ENCODE measurements around the gene CYB5R2. TPM values are rescaled to one million over a fixed set of nuclear protein-coding genes. Genes with fewer than 3 reads are reported as not detected.
"Not testable (repeated sequence)": the region's sequence is repeated elsewhere in the genome, so short reads cannot be mapped to it uniquely, and the experiment has no call there.

CYB5R2 gene
- total RNA-seq, 1 donor from 2014 or later = 25.9 TPM

DNA sequence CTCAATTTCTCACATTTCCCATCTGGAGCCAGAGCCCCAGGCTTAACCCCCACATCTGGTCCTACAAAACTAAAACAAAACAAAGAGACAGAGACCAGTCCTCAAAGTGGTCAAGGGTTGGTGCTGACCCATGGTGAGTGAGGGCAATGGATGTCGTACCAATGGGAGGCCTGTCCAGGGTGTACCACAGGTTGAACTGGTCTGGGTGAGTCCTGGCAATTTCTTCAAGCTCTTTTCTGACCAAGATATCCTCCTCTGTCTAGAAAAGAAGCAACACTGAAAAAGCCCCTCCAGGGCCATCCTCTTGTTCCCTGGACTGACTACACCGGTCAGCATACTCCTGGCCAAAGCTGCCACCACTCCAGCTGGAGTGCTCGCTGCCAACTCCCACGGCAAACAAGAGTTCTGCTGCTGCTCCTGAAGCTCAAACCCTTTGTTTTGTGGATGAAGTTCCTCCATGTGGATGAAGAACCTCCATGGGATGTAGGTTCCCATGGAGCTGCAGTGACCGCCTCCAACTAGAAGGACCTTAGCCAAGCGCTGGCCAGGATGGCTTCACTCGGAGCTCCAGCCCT lies 6.9 kb downstream of the CYB5R2 start:
- Mint-ChIP-seq H3K27ac (no peak overlapping the region), H3K9me3 (no peaks in the 10 kb centered on the region), H3K4me1 (peaks cover 11% of the 10 kb centered on the region), H3K27me3 (no peaks in the 10 kb centered on the region), H3K36me3 (ENCODE audit: low read depth) (peaks cover 39% of the 10 kb centered on the region), H3K4me3 (no peak overlapping the region)
- TF ChIP-seq, protein P1, sequence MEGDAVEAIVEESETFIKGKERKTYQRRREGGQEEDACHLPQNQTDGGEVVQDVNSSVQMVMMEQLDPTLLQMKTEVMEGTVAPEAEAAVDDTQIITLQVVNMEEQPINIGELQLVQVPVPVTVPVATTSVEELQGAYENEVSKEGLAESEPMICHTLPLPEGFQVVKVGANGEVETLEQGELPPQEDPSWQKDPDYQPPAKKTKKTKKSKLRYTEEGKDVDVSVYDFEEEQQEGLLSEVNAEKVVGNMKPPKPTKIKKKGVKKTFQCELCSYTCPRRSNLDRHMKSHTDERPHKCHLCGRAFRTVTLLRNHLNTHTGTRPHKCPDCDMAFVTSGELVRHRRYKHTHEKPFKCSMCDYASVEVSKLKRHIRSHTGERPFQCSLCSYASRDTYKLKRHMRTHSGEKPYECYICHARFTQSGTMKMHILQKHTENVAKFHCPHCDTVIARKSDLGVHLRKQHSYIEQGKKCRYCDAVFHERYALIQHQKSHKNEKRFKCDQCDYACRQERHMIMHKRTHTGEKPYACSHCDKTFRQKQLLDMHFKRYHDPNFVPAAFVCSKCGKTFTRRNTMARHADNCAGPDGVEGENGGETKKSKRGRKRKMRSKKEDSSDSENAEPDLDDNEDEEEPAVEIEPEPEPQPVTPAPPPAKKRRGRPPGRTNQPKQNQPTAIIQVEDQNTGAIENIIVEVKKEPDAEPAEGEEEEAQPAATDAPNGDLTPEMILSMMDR (IDR thresholded peaks at IDR 0.05) = no peak
- ChIA-PET POLR2A (interaction anchor here (1.0 to 1.7 kb wide), 3 partner anchors 151 to 313 kb away, joined by 3 to 7 read pairs (median 4); no protein-coding TSS in a partner anchor), CTCF (interaction anchor here (0.6 to 3.8 kb wide), 14 partner anchors 21 to 854 kb away, joined by 3 to 29 read pairs (median 5); partner anchors contain the start of gene PPFIBP2)
- no peak for ATAC-seq (ENCODE audit: low read depth)
- DNase-seq = no peak
- intact Hi-C loops (cut with micrococcal nuclease) = loop anchor here (5.0 kb wide), 1 partner anchor 524 kb away; no protein-coding TSS in a partner anchor

DNA sequence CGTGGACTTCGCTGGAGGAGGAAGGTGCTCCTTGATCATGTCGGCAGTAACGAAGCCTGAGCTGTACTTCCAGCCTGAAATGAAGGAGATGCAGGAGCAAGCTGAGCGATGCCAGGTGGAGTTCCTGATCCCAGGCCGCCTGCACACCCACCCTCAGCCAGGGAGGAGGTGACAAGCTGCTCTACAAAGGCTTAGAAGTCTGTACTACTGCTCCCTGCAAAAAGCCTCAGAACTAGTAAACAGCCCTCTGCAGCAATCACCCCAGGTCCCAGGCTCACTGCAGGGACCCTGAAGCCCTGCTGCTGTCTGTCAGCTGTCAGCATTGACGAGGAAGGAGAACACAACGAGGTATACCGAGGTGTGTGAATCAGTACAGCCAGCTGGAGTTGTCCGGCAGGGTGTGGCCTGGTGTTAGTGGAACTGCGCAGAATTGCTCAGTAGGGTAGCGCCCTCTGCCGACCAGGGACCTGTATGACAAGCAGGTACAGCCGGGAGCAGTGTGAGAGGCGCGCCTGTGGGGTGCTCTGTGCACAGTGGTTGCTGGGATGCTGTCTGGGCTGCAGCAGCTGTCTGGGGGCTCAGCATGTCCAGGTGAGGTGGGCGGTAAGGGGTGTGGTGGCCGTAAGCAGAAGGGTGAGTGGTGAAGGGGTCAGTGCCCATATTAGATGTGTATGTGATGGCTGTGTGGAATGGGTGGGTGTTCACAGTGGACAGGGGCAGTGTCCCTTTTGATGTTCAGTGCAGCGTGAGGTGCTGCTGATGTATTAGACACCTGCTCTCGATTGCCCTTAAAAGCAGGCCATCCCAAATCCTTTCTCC lies 7.6 kb downstream of the CYB5R2 start:
- peak; percentile 75 for DNase-seq
- H3K4me1 Mint-ChIP-seq = peaks cover 5% of the 10 kb centered on the region
- ChIA-PET POLR2A (interaction anchor here (0.9 to 1.7 kb wide), 4 partner anchors 151 to 313 kb away, joined by 3 to 7 read pairs (median 4); no protein-coding TSS in a partner anchor), CTCF (interaction anchor here (0.6 to 3.8 kb wide), 22 partner anchors 9 to 920 kb away, joined by 3 to 29 read pairs (median 4); partner anchors contain the start of gene PPFIBP2)
- peak; percentile 99 for ATAC-seq (ENCODE audit: low read depth)
- no peak overlapping the region for H3K4me3 Mint-ChIP-seq
- peaks cover 44% of the 10 kb centered on the region for H3K36me3 Mint-ChIP-seq (ENCODE audit: low read depth)
- no peak overlapping the region for H3K27ac Mint-ChIP-seq
- H3K27me3 Mint-ChIP-seq = no peaks in the 10 kb centered on the region
- intact Hi-C loops (cut with micrococcal nuclease) = loop anchor here (1.0 to 5.0 kb wide), 5 partner anchors 152 to 567 kb away; partner anchors contain the start of gene PPFIBP2
- TF ChIP-seq, protein P1 (IDR thresholded peaks at IDR 0.05) = peak; percentile 51
- peaks cover 1% of the 10 kb centered on the region for H3K9me3 Mint-ChIP-seq

DNA sequence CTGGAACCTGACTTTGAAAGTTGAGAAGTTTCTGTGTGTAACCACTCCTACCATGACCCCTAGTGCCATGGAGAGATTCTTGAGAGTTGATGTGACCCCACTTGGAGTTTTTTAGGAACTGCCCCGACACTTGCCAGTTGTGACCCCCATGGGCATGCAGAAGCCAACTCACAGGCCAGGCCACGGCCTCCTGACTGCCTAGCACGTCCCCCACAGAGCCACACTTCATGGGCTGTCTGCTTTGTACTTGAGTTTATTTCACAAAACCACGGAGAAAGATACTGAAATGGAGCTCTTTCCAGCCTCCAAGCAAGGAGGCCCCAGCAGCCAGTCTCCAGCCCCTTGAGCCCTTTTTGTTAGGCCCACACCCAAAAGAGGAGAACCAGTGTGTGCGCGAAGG lies 8.4 kb downstream of the CYB5R2 start:
- ChIA-PET POLR2A (interaction anchor here (0.9 to 1.7 kb wide), 3 partner anchors 152 to 312 kb away, joined by 3 to 7 read pairs (median 4); no protein-coding TSS in a partner anchor), CTCF (interaction anchor here (0.8 to 3.8 kb wide), 13 partner anchors 12 to 919 kb away, joined by 3 to 29 read pairs (median 5); partner anchors contain the start of gene PPFIBP2)
- H3K27ac Mint-ChIP-seq = no peak overlapping the region

DNA sequence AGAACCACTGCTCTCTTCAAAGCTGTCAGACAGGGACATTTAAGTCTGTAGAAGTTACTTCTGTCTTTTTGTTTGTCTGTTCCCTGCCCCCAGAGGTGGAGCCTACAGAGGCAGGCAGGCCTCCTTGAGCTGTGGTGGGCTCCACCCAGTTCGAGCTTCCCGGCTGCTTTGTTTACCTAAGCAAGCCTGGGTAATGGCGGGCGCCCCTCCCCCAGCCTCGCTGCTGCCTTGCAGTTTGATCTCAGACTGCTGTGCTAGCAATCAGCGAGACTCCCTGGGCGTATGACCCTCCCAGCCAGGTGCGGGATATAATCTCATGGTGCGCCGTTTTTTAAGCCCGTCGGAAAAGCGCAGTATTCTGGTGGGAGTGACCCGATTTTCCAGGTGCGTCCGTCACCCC lies 9.8 kb downstream of the CYB5R2 start:
- H3K27ac Mint-ChIP-seq; POLR2A ChIA-PET; ATAC-seq (ENCODE audit: low read depth); H3K27me3 Mint-ChIP-seq; H3K4me3 Mint-ChIP-seq; intact Hi-C loops (cut with micrococcal nuclease); H3K4me1 Mint-ChIP-seq; DNase-seq; H3K9me3 Mint-ChIP-seq: not testable (repeated sequence)
- peaks cover 44% of the 10 kb centered on the region for H3K36me3 Mint-ChIP-seq (ENCODE audit: low read depth)
- CTCF ChIA-PET = interaction anchor here (1.1 kb wide), 1 partner anchor 311 kb away, joined by 3 read pairs; no protein-coding TSS in a partner anchor

More for the DNA sequence above, 8.4 kb downstream of the CYB5R2 start:
- no peak for ATAC-seq (ENCODE audit: low read depth)
- H3K27me3 Mint-ChIP-seq = no peaks in the 10 kb centered on the region
- intact Hi-C loops (cut with micrococcal nuclease) = loop anchor here (1.0 to 5.0 kb wide), 5 partner anchors 152 to 567 kb away; partner anchors contain the start of gene PPFIBP2
- H3K9me3 Mint-ChIP-seq = peaks cover 1% of the 10 kb centered on the region
- H3K36me3 Mint-ChIP-seq (ENCODE audit: low read depth) = peaks cover 44% of the 10 kb centered on the region
- no peak overlapping the region for H3K4me3 Mint-ChIP-seq
- peaks cover 2% of the 10 kb centered on the region for H3K4me1 Mint-ChIP-seq
- TF ChIP-seq, protein P1 (IDR thresholded peaks at IDR 0.05) = no peak
- DNase-seq = no peak

DNA sequence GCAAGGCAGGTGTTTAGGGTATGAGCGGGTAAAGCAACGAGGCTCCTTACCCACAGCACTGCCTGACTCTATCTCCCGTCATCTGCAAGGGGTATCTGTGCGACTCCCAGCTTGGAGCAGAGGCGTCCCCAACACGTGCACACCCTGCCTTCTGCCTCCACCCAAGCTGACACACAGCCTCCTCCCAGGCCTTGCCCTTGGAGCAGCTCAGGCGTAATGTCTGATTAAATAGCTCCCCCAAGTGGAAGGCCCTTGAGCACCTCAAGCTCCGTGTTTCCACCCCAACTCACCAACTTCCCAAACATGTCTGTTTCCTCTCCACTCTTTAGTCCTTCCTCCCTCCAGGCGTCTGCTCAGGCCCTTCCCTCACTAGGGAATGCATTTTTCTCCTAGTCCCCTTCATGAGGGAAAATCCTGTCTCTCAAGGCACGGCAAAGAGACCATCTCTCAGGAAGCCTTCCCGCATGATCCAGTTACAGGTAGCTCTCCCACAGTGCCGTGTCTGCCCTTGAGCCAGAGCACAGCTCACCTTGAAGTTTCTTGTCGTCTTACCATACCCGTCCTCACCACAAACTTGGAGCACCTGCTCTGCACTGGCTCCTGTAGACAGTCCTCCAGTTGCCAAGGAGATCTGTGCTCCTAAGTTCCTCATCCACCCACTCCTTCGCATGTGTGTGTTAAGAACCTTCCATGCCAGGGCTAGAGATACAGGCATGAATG lies 15.8 kb downstream of the CYB5R2 start:
- ChIA-PET POLR2A (interaction anchor here (0.5 to 0.6 kb wide), 2 partner anchors 543 to 920 kb away, joined by 3 read pairs; no protein-coding TSS in a partner anchor), CTCF (interaction anchor here (0.7 to 1.8 kb wide), 13 partner anchors 8 to 559 kb away, joined by 3 to 18 read pairs (median 4); no protein-coding TSS in a partner anchor)
- Mint-ChIP-seq H3K4me1 (no peaks in the 10 kb centered on the region), H3K9me3 (peaks cover 1% of the 10 kb centered on the region), H3K36me3 (ENCODE audit: low read depth) (peaks cover 56% of the 10 kb centered on the region), H3K27ac (no peak overlapping the region), H3K4me3 (no peak overlapping the region), H3K27me3 (no peaks in the 10 kb centered on the region)
- DNase-seq (no peak), ATAC-seq (ENCODE audit: low read depth) (peak; percentile 47)
- intact Hi-C loops (cut with micrococcal nuclease) = loop anchor here (2.0 kb wide), 1 partner anchor 305 kb away; no protein-coding TSS in a partner anchor
- TF ChIP-seq, protein P1 (IDR thresholded peaks at IDR 0.05) = no peak

Measured in activated B cell treated with CpG ODN at 0.5 μM for 24 hours (primary cell).